Fibroblast of peridontal ligament (primary cell): ENCODE data around the gene DSCAM.

Experiments
- DNase-seq: peaks from one replicate; pipeline ENCODE4 v3.0.0-alpha.2; 2010; ENCODE audit errors: extremely low read depth

Gene DSCAM

GRCh38 chr21:40615505-40616376 is 231.2 kb downstream of the DSCAM start:
- DNase-seq: no peak

- DNase-seq: no peak
These were observed 233.4 kb downstream of the DSCAM start for GRCh38 chr21:40613546-40614030.

GRCh38 chr21:40610345-40610744 is 236.6 kb downstream of the DSCAM start:
- no peak for DNase-seq

- no peak for DNase-seq
These were observed 240.6 kb downstream of the DSCAM start for GRCh38 chr21:40606341-40606740.

GRCh38 chr21:40605094-40605493 is 241.9 kb downstream of the DSCAM start:
- no peak for DNase-seq

- no peak for DNase-seq
These were observed 243.2 kb downstream of the DSCAM start for GRCh38 chr21:40603774-40604173.

GRCh38 chr21:40602080-40602479 is 244.9 kb downstream of the DSCAM start:
- DNase-seq: peak; percentile 13

GRCh38 chr21:40595806-40596205 is 251.2 kb downstream of the DSCAM start:
- DNase-seq: no peak

- DNase-seq: no peak
These were observed 259.1 kb downstream of the DSCAM start for GRCh38 chr21:40587736-40588346.

GRCh38 chr21:40586575-40586974 is 260.4 kb downstream of the DSCAM start:
- DNase-seq: no peak

GRCh38 chr21:40577285-40578043 is 269.5 kb downstream of the DSCAM start:
- no peak for DNase-seq

GRCh38 chr21:40575976-40576375 is 271.0 kb downstream of the DSCAM start:
- DNase-seq: peak; percentile 37

GRCh38 chr21:40569357-40569756 is 277.6 kb downstream of the DSCAM start:
- DNase-seq: no peak

- DNase-seq: no peak
These were observed 278.2 kb downstream of the DSCAM start for GRCh38 chr21:40568807-40569206.

- no peak for DNase-seq
These were observed 279.5 kb downstream of the DSCAM start for GRCh38 chr21:40567501-40567900.

GRCh38 chr21:40566486-40566885 is 280.5 kb downstream of the DSCAM start:
- no peak for DNase-seq

- no peak for DNase-seq
These were observed 282.6 kb downstream of the DSCAM start for GRCh38 chr21:40564318-40564717.

GRCh38 chr21:40563900-40564299 is 283.1 kb downstream of the DSCAM start:
- DNase-seq: no peak

GRCh38 chr21:40562242-40563002 is 284.5 kb downstream of the DSCAM start:
- no peak for DNase-seq

GRCh38 chr21:40556442-40556968 is 290.5 kb downstream of the DSCAM start:
- DNase-seq: no peak

GRCh38 chr21:40555021-40555528 is 291.9 kb downstream of the DSCAM start:
- no peak for DNase-seq
